DOHH2 (cell line): ENCODE results near the gene DHRS12.

ENCODE experiments used
- CTCF ChIP-seq: fragments of 200-600 bp; sonication (generic); IDR thresholded peaks from one replicate; pipeline ENCODE4 v1.5.1; 2014; ENCODE audit warnings: antibody characterized with exemption, mild to moderate bottlenecking, low read depth, low read length; ENCODE audit not compliant: poor library complexity, severe bottlenecking
- EZH2phosphoT487 ChIP-seq: fragments of 200-600 bp; sonication (generic); IDR thresholded peaks from 2 replicates; pipeline ENCODE4 v1.6.1; 2017; ENCODE audit warnings: borderline replicate concordance, mild to moderate bottlenecking, antibody characterized with exemption, low read length, moderate library complexity, mixed read lengths

GRCh38 chr13:51817717-51818116 lies 13.8 kb upstream of the DHRS12 start:
- TF ChIP-seq CTCF, result no peak
- no peak for TF ChIP-seq EZH2phosphoT487
